ENCODE measurements around the gene CHAF1A.

DNA sequence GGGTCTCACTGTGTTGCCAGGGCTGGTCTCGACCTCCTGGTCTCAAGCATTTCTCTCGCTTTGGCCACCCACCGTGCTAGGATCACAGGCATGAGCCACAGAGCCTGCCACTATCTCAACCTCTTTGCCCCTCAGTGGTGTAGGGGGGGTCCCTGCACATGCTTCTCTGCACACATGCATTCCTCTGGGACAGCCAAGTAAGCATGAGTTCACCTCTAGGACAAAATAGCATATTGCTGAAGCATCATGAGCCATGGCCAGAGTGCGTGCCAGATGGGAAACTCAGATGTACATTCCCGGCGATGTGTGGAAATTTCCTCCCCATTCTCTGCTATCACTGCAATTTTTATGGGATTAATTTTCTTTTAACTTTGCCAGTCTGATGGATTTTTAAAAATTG, 23.1 kb downstream of the CHAF1A start:
- TF ChIP-seq POLR2A (IDR thresholded peaks at IDR 0.05; ENCODE audit: low read depth, low read length) (no peak), POLR2AphosphoS5 (IDR thresholded peaks at IDR 0.05; ENCODE audit: low read depth, low read length) (no peak), PAX5 (IDR thresholded peaks at IDR 0.05; ENCODE audit: insufficient read depth, low read length, severe bottlenecking) (no peak), TAF1 (IDR thresholded peaks at IDR 0.05; ENCODE audit: low read depth, low read length) (no peak), POU2F2 (IDR thresholded peaks at IDR 0.05; ENCODE audit: low read depth, low read length) (no peak), SPI1 (IDR thresholded peaks at IDR 0.05; ENCODE audit: low read depth, low read length) (no peak)

All from GM12891 (cell line).